ENCODE measurements around the gene KBTBD12.

DNA sequence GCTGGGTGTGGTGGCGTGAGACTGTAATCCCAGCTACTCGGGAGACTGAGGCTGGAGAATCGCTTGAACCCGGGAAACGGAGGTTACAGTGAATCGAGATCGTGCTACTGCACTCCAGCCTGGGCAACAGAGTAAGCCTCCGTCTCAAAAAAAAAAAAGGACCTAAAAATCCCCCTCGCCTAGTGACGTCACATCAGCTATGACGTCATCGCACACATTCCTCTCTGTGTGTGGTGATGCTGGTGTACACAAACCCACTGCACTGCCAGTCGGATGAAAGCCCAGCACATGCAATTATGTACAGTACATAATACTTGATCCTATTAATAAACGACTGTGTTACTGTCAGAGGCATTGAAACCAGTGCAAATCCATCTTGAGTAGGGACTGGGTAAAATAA lies 97.0 kb downstream of the KBTBD12 start:
- TF ChIP-seq, protein P1, sequence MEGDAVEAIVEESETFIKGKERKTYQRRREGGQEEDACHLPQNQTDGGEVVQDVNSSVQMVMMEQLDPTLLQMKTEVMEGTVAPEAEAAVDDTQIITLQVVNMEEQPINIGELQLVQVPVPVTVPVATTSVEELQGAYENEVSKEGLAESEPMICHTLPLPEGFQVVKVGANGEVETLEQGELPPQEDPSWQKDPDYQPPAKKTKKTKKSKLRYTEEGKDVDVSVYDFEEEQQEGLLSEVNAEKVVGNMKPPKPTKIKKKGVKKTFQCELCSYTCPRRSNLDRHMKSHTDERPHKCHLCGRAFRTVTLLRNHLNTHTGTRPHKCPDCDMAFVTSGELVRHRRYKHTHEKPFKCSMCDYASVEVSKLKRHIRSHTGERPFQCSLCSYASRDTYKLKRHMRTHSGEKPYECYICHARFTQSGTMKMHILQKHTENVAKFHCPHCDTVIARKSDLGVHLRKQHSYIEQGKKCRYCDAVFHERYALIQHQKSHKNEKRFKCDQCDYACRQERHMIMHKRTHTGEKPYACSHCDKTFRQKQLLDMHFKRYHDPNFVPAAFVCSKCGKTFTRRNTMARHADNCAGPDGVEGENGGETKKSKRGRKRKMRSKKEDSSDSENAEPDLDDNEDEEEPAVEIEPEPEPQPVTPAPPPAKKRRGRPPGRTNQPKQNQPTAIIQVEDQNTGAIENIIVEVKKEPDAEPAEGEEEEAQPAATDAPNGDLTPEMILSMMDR (IDR thresholded peaks at IDR 0.05; ENCODE audit: poor library complexity) = no peak
- no peak for TF ChIP-seq EZH2phosphoT487 (IDR thresholded peaks at IDR 0.05; ENCODE audit: low read depth, severe bottlenecking, unreplicated experiment)
